HG02870 (cell line): ENCODE results near the gene JPT2.

Experiments
- ATAC-seq: cut with Tn5 transposase; IDR thresholded peaks from one replicate; pipeline ENCODE4 v1.9.1; 2021; ENCODE audit warnings: mild to moderate bottlenecking, moderate library complexity; ENCODE audit not compliant: unreplicated experiment

The JPT2 gene, protein sequence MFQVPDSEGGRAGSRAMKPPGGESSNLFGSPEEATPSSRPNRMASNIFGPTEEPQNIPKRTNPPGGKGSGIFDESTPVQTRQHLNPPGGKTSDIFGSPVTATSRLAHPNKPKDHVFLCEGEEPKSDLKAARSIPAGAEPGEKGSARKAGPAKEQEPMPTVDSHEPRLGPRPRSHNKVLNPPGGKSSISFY

GRCh38 chr16:1677942-1678499 lies at the start of gene JPT2:
JPT2 (plus strand) TSS chr16:1678279; CDS start chr16:1678313, 34 bp downstream.
- peak; percentile 95 for ATAC-seq

GRCh38 chr16:1630450-1631213 lies 47.4 kb upstream of the JPT2 start:
- ATAC-seq, result no peak

GRCh38 chr16:1631230-1631629 lies 46.8 kb upstream of the JPT2 start:
- ATAC-seq, result no peak

DNA sequence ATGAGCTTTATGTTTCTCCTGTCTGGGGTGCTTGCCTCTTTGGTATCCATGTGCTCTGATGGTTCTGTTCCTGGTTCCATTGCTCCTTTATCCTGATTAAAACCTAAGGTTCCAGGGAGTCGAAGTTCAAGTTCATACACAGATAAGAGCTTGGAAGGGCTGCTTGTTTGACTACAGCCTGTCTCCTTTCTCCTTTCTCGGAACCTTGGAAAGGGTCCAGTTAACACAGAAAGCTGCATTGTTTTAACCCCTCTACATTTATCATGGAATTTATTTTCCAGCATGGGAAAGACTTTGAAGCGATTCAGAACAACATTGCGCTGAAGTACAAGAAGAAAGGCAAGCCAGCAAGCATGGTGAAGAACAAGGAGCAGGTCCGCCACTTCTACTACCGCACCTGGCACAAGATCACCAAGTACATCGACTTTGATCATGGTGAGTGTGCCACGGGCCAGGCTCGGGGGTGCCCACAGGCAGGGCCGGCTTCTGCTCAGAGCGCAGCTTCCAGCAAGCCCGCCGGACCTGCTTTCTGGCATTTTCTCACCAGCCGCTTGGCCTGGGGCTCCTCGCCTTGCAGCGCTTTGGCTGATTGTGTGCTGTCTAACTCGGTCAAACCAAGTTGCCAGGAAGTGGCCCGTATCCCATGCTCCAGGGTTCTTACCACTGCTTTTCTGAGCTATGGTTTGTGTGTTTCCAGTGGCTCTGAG lies 46.0 kb upstream of the JPT2 start:
- ATAC-seq, result no peak

DNA sequence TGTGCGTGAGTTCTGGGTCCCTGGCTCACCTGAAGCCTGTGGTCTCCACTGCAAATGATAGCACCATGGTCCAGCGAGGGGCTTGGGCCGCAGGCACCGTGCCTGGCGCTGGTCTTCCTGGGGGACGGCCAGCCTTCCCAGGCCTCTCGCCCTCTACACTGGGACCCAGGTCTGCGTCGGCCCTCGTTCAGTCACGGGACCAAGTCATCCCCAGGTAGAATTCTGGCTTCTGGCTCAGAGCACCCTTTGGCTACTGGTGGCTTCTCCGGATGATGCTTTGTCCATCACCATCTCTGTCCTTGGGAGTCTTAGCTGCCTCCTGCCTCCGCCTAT lies 45.5 kb upstream of the JPT2 start:
- no peak for ATAC-seq

- no peak for ATAC-seq
Measured at GRCh38 chr16:1633310-1633709, 44.8 kb upstream of the JPT2 start.

DNA sequence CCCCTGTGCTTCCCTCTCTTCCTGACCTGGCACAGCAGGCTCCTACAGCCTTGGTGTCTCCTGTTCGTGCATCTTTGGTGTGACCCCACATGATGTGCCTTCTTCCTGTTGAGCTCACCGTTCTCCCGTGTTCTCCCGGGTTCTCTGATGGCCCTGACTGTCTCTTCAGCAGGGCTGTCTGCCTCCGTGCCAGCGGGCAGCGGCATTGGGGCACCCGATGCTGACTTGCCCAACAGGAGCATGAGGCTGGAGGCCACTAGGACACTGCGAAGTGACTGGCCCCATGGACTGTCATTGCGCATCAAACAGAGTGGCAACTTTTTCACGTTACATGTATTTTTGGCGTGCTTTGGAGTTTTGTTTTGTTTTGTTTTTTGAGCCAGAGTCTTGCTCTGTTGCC lies 43.5 kb upstream of the JPT2 start:
- no peak for ATAC-seq

DNA sequence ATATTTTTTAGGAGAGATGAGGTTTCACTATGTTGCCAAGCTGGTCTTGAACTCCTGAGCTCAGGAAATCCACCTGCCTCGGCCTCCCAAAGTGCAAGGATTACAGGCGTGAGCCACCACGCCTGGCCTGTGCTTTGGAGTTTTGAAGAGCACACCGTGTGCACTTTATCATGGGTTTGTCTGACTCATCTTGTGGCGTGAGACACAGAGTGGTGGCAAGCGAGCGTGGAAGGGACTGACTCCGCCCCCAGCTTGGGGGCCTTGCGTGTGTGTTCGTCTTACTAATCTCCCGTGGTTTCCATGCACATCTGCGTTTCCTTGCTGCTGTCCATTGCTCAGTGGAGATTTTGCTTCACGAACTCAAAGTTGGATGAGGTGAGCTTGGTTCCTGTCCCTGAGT lies 43.0 kb upstream of the JPT2 start:
- no peak for ATAC-seq

- ATAC-seq, result no peak
Measured at GRCh38 chr16:1637526-1637925, 40.6 kb upstream of the JPT2 start.

DNA sequence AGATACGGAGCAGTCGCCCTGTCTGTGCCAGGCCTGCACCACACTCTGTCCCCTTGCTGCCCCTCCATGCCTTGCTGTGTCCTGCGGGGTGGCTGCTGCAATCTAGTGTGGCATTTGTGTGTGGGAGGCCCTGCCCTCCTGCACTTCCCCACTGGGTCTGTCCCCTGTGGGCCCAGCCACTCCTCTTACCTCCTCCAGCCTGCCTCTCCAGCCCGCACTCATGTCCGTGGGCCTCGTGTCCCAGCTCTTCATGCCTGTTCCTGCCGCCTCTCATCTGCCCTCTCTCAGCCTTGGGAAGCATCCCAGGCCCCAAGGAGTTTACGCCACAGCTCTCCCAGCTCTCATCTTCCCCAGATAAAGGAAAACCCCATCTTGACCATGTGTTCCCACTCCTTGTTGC lies 39.3 kb upstream of the JPT2 start:
- no peak for ATAC-seq

DNA sequence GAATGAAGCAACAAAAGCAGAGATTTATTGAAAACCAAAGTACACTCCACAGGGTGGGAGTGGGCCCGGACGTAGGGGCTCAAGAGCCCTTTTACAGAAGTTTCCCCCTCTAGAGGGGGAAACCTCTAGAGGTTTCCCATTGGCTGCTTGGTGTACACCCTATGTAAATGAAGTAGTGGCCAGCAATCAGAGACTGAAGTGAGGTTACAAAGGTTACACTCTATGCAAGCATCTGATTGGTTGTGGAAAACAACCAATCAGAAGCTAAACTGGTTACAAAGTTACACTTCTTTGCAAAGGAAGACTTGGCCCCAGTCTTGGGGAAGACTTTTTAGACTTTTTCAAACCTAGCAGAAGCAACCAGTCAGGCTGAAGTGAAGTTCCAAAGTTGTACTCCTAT lies 38.8 kb upstream of the JPT2 start:
- ATAC-seq, result no peak

DNA sequence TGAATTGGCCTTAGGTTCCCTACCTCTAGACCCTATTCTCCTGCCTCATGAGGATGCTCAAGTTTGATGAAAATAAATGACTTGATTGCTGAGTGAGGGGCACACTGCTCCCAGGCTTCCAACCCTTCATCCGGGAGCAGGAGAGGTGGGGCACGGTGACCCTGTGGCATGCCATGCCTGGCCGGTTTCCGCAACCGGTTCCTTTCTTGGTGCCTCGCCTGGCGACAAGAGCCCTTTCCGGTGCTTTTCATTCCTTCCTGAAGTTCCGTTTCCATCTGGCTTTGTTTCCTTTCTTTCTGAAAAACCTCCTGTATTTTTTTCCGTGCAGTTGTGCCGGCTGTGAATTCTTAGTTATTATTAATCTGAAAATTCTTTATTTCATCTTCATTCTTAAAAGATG lies 38.2 kb upstream of the JPT2 start:
- no peak for ATAC-seq

GRCh38 chr16:1640261-1640941 lies 37.7 kb upstream of the JPT2 start:
- no peak for ATAC-seq

DNA sequence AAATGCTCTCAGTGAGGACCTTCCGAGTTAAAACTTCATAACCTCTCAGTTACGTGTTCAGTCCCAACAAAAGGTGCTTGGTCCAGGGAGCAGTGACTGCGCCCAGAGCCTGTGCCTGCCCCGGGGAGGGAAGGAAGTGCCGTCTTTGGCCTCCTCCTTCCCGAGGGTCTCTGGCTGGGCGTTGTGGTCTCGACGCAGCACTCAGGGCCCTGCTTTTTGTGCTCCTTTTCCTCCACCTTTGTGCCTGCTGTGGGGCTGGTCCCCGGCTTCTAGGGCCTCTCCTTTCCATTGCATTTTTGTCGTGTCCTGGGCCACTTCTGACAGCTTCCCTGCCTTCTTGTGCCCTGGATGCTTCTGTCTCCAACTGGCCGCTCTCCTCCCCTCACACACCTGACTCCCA lies 36.8 kb upstream of the JPT2 start:
- no peak for ATAC-seq

DNA sequence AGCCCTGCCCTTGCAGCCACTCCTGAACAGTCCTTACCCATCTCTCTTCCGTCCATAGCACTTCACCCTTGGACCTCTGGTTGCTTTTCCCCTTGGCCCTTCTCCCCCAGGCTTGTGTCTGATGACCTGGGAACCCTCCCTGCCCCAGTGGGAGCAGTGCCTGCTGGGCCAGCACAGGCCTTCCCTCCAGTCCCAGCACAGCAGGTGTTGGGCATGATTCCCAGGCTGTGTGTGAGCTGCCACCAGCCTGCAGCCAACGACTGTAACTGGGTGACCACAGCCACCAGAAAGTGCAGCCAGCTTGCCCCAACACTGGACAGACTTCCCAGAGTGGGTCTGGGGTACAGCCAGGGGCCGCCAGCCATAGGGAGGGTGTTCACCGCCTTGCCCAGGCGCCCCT lies 35.9 kb upstream of the JPT2 start:
- no peak for ATAC-seq

GRCh38 chr16:1642753-1643152 lies 35.3 kb upstream of the JPT2 start:
- ATAC-seq, result no peak

DNA sequence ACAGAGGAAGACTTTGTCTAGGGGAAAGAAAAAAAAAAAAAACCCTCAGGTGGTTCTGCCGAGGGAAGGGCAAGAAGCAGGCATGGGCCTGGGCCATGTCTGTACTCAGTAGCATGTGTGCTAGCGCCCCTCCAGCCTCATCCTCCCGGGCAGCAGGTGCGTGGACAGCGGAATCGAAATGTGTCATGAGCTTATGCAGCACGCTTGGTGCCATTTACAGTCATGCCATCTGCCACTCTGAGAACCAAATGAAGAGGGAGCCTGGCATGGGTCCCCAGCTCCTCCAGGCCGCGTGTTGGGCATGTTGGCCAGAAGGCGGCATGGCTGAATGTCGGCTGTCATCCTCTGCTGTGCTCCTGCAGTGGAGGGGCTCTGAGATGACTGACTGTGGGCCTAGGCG lies 34.6 kb upstream of the JPT2 start:
- no peak for ATAC-seq

DNA sequence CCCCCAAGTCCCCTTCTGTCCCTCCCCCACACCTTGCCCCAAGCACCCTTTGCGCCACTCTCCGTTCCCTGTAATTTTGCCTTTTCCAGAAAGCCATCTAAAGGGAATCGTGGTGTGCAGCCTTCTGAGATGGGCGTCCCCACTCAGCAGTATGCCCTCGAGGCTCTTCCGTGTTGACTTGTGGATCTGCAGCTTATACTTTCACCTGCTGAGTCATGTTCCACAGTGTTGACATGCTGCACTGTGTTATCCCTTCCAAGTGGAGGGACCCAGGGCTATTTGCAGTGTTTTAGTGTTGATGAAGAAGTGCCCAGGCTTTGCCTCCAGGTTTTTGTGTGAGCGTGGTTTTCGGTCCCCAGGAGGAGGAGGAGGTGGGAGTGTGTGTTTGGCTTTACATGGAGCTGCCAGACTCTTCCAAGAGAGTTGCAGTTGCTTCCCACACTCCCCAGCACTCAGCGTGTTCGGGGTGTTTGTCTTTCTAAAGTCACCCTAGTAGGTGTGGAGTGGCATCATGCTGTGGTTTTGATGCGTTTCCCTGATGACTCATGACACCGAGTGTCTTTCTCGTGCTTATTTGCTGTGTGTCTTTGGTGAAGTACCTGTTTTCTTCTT lies 32.1 kb upstream of the JPT2 start:
- no peak for ATAC-seq

DNA sequence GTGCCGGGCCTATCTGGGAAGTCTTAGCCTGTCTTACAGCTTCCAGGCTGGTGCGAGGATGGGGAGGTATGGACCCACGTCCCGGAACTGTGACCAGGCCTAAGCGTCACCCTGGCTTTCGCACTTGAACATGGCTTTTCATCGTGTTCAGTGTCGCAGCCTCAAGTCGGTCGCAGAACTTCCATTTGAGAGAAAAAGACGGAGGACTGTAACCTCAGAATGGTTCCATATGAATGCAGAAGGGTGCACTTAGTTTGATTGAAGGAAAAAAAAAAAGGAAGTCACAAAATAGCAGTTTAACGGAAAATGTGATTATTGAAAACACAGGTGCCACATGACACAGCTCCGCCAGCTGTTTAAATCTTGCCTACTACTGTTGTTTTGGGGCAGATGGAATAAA lies 30.2 kb upstream of the JPT2 start:
- ATAC-seq, result no peak

DNA sequence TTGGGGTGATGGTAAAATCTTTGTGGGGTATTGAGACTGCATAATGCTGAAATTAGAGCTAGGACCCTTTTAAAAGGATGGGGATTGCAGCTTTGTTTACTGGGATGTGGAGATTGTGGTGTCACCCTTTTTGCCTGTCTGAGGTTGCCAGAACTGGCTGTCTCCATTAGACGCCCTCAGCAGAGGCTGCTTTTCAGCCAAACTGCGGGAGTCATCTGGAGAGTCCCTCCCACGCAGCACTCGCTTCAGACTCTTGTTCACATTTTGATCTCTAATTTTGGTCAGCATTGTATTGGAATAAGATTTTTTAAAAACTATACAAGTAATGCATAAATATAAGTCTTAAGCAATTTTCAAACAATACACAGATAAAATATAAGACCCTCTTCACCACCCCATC lies 27.9 kb upstream of the JPT2 start:
- no peak for ATAC-seq
